Muscle of back (tissue), 13 donors: ENCODE data around the gene STYX. TPM values are rescaled to one million over a fixed set of nuclear protein-coding genes. Genes with fewer than 3 reads are reported as not detected.
A peak's percentile ranks its signal among the peaks of the same experiment; 100 is the strongest.

Experiments
- DNase-seq, 3 donors: peaks; one replicate each; pipeline versions ENCODE4 v3.0.0 to v3.0.0-alpha.2; 2013
- long read RNA-seq, 9 donors: transcript quantifications; one replicate each; lab custom pipeline, GENCODE V29; 2026
- polyA plus RNA-seq, 10 donors: library from polyadenylated mRNA; unstranded; fragments of 120-200 nt; gene quantifications; one replicate each; pipeline ENCODE4 v1.2.1, GENCODE V29; 2013; ENCODE audit not compliant: insufficient read length in 10 of 10

STYX gene
- polyA plus RNA-seq: 10 to 100 TPM; 11.3 to 16.6 (median 14.6) TPM
- long read RNA-seq, donor 1, full-length matches to known transcripts: 3 of 3 reads
- long read RNA-seq, donor 1, partial matches to known transcripts: 0 of 3 reads
- long read RNA-seq, donor 1, other reads (novel, unspliced or antisense): 0 of 3 reads
- long read RNA-seq, donor 2, full-length matches to known transcripts: 7 of 7 reads
- long read RNA-seq, donor 2, partial matches to known transcripts: 0 of 7 reads
- long read RNA-seq, donor 2, other reads (novel, unspliced or antisense): 0 of 7 reads
- long read RNA-seq, donor 3: 0 reads
- long read RNA-seq, donor 4, full-length matches to known transcripts: 1 of 1 reads
- long read RNA-seq, donor 4, partial matches to known transcripts: 0 of 1 reads
- long read RNA-seq, donor 4, other reads (novel, unspliced or antisense): 0 of 1 reads
- long read RNA-seq, donor 5, full-length matches to known transcripts: 3 of 3 reads
- long read RNA-seq, donor 5, partial matches to known transcripts: 0 of 3 reads
- long read RNA-seq, donor 5, other reads (novel, unspliced or antisense): 0 of 3 reads
- long read RNA-seq, donor 6, full-length matches to known transcripts: 3 of 3 reads
- long read RNA-seq, donor 6, partial matches to known transcripts: 0 of 3 reads
- long read RNA-seq, donor 6, other reads (novel, unspliced or antisense): 0 of 3 reads
- long read RNA-seq, donor 7, full-length matches to known transcripts: 2 of 2 reads
- long read RNA-seq, donor 7, partial matches to known transcripts: 0 of 2 reads
- long read RNA-seq, donor 7, other reads (novel, unspliced or antisense): 0 of 2 reads
- long read RNA-seq, donor 8, full-length matches to known transcripts: 1 of 1 reads
- long read RNA-seq, donor 8, partial matches to known transcripts: 0 of 1 reads
- long read RNA-seq, donor 8, other reads (novel, unspliced or antisense): 0 of 1 reads
- long read RNA-seq, donor 9, full-length matches to known transcripts: 1 of 1 reads
- long read RNA-seq, donor 9, partial matches to known transcripts: 0 of 1 reads
- long read RNA-seq, donor 9, other reads (novel, unspliced or antisense): 0 of 1 reads

GRCh38 chr14:52729925-52730708 lies at the start of gene STYX:
TSS of gene STYX (plus strand) at chr14:52730166. CDS start at chr14:52730475, 309 bp downstream.
- peak; percentile 97 to 99 (median 98) for DNase-seq

DNA sequence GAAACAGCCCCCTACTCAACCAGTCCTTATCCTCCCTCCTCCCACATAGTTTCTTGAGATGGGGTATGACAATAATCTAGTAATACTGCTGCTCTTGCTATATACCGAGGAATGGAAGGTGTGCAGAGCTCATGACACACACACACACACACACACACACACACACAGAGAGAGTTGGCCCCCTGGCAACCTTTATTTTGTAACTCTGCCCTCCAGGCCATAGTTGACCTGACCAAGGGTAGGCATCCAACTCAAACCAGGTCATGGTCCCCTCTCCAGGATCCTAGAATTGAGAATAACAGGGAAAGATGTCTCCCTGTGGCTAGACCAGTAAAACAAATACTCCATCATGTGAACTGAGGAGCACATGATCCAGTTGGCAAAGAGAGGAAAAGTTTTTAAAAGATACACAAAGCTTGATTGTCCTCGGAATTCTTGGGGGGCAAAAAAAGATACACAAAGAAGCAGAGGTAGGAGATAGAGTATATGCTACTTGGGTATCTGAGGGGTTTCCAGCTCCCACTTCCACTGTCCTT lies 45.9 kb upstream of the STYX start:
- DNase-seq: no peak

DNA sequence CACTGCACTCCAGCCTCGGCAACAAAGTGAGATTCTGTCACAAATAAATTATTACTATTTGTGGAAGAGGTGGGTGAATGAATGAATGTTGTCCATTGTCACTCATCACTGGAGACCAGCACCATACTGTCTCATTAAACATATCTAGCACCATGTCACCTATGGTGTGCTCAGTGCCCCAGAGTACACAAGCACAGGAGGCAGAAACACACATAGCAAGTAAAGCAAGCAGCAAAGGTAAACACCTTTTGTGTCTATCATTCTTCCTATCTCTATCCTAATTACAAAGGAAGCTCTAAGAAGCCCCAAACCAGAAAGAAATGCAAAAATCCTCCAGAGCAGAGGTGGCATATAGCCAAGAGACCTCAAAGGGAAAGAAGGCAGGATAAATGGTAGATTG lies 43.8 kb upstream of the STYX start:
- DNase-seq: no peak

GRCh38 chr14:52690983-52691760 lies 38.8 kb upstream of the STYX start:
- no peak for DNase-seq

GRCh38 chr14:52692248-52692962 lies 37.6 kb upstream of the STYX start:
- DNase-seq: no peak

- DNase-seq: no peak
These were observed 36.9 kb upstream of the STYX start for GRCh38 chr14:52693036-52693435.

DNA sequence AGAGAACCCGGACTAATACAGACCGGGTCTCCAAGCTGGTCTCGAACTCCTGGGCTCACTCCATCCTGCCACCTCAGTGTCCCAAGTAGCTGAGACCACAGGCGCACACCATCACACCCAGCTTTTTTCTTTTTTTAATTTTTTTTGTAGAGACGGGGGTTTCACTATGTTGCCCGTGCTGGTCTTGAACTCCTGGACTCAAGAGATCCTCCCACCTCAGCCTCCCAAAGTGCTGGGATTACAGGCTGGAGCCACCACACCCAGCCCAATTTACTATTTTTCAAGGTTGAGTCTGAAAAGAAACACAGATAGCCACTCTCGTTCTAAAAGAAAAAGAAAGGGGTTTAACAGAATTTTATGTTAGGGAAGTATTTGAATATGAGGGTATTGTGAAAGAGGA lies 36.4 kb upstream of the STYX start:
- DNase-seq: no peak

DNA sequence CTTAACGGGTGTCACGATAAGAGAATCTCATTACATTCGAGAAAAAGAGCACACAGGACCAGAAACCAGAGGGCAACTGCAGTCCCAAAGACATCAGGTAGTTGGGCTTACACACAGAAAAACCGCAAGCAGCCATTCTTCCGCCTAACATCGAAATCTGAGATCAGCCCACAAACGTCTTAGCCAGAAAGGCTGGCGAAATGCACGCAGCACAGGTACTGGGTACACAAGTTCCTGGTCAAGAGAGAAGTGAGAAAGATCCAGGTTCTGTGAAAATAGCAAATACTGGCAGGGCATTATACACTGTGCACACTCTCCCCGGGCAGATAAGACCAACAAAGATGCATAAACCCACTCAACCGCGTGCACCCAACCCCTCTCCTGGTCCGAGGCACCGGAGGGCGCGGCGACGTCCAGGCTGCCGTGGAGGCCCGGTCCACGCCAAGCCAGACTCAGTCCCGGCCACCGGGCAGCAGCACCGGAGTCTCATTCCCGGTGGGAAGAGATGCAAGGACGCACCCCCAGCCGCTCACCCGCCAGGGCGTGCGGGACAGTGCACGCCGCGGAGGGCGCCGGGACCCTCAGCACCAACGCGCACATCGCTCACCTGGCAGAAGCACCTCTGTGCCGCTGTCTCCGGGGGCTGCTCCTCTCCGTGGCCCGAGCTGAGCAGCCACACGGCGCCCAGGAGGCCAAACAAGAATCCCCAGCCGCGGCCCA lies 35.0 kb upstream of the STYX start:
- peak; percentile 13 to 77 (median 40) for DNase-seq

DNA sequence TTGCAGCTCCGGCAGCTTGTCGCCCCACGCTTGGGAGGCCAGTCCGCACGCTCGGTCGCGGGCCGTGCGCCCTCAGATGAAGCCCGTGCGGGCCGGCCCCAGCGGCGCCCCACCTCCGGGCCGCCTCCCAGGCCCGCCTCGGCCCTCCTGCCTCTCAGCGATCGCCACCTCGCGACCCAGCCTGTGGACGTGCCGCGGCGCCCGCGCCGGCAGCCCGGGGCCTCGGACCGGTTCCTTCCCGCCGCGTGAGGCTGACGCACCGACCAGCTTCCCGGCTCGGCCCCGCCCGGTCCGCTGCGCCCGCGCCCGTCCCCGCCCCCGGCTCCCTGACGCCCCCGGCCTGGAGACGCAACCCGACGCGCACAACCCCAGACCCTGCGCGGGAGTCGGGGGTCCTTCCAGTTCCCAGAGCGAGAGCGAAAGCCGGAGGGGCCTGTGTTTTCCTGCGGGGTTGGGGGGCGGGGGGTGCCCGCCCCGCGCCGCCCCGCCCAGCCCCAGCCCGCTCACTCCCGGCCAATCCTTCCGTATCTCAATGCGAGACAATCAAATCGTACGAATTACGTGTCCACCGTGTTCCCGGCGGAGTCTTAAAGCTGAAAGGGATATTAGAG lies 34.4 kb upstream of the STYX start, which contains the start of gene ERO1A:
ERO1A (minus strand) TSS at position 78 of the 611 bp plus-strand sequence; CDS start at position 1, 77 bp downstream.
- peak; percentile 74 to 92 (median 79) for DNase-seq

GRCh38 chr14:52700701-52701172 lies 29.2 kb upstream of the STYX start:
- no peak for DNase-seq

GRCh38 chr14:52701223-52701622 lies 28.7 kb upstream of the STYX start:
- DNase-seq: no peak

DNA sequence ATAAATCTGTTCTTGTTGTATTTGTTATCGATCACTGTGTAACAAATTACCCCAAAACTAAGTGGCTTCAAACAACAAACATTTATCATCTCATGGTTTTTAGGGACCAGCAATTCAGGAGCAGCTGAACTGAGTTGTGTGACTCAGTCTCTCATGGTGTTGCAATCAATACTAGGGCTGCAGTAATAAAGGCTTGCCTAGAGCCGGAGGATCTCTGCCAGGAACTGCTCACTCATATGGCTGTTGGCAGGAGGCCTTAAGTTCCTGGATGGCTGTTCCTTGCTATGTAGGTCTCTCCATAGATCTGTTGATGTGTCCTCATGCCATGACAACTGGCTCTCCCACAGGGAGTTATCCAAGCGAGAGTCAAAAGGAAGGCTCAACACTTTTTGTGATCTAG lies 26.7 kb upstream of the STYX start:
- DNase-seq: peak in 1 of 3 donors; percentile 83

DNA sequence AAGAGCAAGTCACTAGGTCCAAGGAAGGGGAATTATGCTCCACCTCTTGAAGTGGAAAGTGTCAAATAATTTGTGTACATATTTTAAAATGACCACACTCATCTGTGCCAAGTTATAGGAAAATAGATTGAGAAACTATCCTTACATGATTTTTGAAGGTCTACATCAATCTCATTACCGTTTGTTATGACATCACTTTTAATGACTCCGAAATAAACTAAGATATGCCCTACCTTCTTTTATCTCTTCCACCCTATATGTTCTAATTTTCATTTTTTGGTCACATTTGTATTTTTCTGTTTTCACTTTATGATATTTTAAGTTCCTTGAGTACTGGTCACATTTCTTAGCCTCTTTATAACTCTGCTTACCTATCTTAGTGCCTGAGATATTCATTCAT lies 26.3 kb upstream of the STYX start:
- DNase-seq: no peak

GRCh38 chr14:52706286-52706685 lies 23.7 kb upstream of the STYX start:
- DNase-seq: no peak

DNA sequence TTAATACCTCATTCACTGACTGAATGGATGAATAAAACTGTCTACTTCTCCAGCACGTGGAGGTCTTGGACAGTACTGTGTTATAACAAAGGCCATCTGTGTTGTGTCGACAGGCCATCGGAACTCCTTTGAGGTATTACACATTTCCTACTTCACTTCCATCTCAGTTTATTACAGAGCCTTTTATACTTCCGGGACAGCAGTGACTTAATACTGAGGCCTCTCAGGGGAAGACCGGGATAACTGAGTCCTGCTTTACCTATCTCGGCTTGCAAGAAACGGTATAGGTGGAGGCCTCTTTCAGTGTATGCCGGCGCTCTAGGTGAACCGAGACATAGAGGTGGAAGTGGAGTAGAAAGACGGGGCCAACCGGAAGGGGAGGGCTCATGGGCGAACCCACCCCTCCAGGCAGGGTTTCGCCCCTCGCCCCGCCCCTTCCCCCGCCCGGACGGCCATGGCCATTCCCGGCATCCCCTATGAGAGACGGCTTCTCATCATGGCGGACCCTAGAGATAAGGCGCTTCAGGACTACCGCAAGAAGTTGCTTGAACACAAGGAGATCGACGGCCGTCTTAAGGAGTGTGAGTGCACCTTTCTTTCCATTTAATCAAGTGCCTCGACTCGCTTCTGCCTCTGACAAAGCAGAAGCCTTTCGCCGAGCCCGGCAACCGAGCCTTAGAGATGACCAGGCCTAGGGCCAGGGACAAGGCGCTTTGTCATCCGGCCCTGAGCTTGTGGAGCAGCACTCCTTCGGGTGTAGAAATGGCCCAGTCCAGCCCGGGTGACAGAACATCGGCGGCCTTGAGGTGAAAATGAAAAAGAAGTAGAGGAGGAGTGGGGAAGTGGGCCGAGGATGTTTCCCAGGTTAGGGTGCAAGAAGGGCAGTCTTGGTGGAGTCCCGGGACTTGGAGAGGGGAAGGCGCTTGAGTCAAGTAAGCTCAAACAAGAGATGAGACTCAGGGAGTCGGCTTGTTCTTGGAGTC lies 23.0 kb upstream of the STYX start, which contains the start of gene PSMC6:
PSMC6 (plus strand) TSS at position 477 of the 983 bp plus-strand sequence; CDS start at position 497, 20 bp downstream.
- DNase-seq: peak; percentile 91 to 97 (median 95)

GRCh38 chr14:52711666-52712065 lies 18.3 kb upstream of the STYX start:
- no peak for DNase-seq

GRCh38 chr14:52716155-52716554 lies 13.8 kb upstream of the STYX start:
- DNase-seq: no peak
